WTC11 (cell line): ENCODE measurements around the gene ALDH8A1. TPM values are rescaled to one million over a fixed set of nuclear protein-coding genes. Genes with fewer than 3 reads are reported as not detected.

Experiments used
- ATAC-seq: fragments of 200-7000 bp; cut with Tn5 transposase; 2 replicates; pipeline ENCODE4 v1.10.0; 2021; ENCODE audit warnings: mild to moderate bottlenecking, moderate library complexity
- CTCF ChIA-PET: fragments of 300-600 bp; sonication (Branson Sonifier 250); formaldehyde crosslinking; loops from one replicate; lab custom pipeline; 2021; ENCODE audit warnings: antibody characterized with exemption; lab: Charles Lee
- POLR2A ChIA-PET: fragments of 350-600 bp; sonication (Branson Sonifier 250); formaldehyde crosslinking; loops from one replicate; lab custom pipeline; 2021; ENCODE audit warnings: antibody characterized with exemption; lab: Charles Lee
- DNase-seq: peaks from one replicate; pipeline ENCODE4 v3.0.0; 2021; ENCODE audit warnings: low spot score
- H3K27ac Mint-ChIP-seq: 2 replicates; pipeline ENCODE4 v1.8.0; 2021; ENCODE audit warnings: mixed read lengths
- H3K27me3 Mint-ChIP-seq: 2 replicates; pipeline ENCODE4 v1.8.0; 2021; ENCODE audit warnings: low read depth, mild to moderate bottlenecking, moderate library complexity, mixed read lengths
- H3K36me3 Mint-ChIP-seq: 2 replicates; pipeline ENCODE4 v1.8.0; 2021; ENCODE audit warnings: mixed read lengths
- H3K4me1 Mint-ChIP-seq: 2 replicates; pipeline ENCODE4 v1.8.0; 2022; ENCODE audit warnings: mixed read lengths
- H3K4me3 Mint-ChIP-seq: 2 replicates; pipeline ENCODE4 v1.8.0; 2021; ENCODE audit warnings: mild to moderate bottlenecking, moderate library complexity, mixed read lengths
- H3K9me3 Mint-ChIP-seq: 2 replicates; pipeline ENCODE4 v1.8.0; 2021; ENCODE audit warnings: mixed read lengths
- ATF1 ChIP-seq: sonication (generic); formaldehyde crosslinking; IDR thresholded peaks from 2 replicates; pipeline ENCODE4 v1.8.1; 2023; ENCODE audit warnings: mild to moderate bottlenecking, moderate library complexity, missing genetic modification reagents
- FOXJ3 ChIP-seq: sonication (generic); formaldehyde crosslinking; IDR thresholded peaks from 2 replicates; pipeline ENCODE4 v1.9.0; 2021; ENCODE audit warnings: missing genetic modification reagents, mild to moderate bottlenecking, borderline replicate concordance
- NFE2L1 ChIP-seq: sonication (generic); formaldehyde crosslinking; IDR thresholded peaks from 2 replicates; pipeline ENCODE4 v1.8.1; 2023; ENCODE audit warnings: missing genetic modification reagents
- NR3C1 ChIP-seq: sonication (generic); formaldehyde crosslinking; conservative IDR thresholded peaks from 2 replicates; pipeline ENCODE4 v1.8.1; 2023; ENCODE audit warnings: low read depth, mild to moderate bottlenecking, missing genetic modification reagents
- SMAD3 ChIP-seq: sonication (generic); formaldehyde crosslinking; IDR thresholded peaks from 2 replicates; pipeline ENCODE4 v1.8.0; 2022; ENCODE audit warnings: missing genetic modification reagents, mild to moderate bottlenecking, borderline replicate concordance
- SOX15 ChIP-seq: fragments of 250-450 bp; sonication (Bioruptor Pico); IDR thresholded peaks from 2 replicates; pipeline ENCODE4 v1.9.0; 2021; ENCODE audit warnings: mild to moderate bottlenecking
- TCF7 ChIP-seq: sonication (generic); formaldehyde crosslinking; IDR thresholded peaks from 2 replicates; pipeline ENCODE4 v1.8.0; 2022; ENCODE audit warnings: mild to moderate bottlenecking, low read depth, missing genetic modification reagents, moderate library complexity
- TEAD1 ChIP-seq: sonication (generic); formaldehyde crosslinking; IDR thresholded peaks from 2 replicates; pipeline ENCODE4 v1.8.0; 2022; ENCODE audit warnings: mild to moderate bottlenecking, missing genetic modification reagents
- ZNF219 ChIP-seq: sonication (generic); formaldehyde crosslinking; IDR thresholded peaks from 2 replicates; pipeline ENCODE4 v1.8.0; 2023; ENCODE audit warnings: missing genetic modification reagents, mild to moderate bottlenecking, borderline replicate concordance
- ZNF416 ChIP-seq: fragments of 250-450 bp; sonication (Bioruptor Pico); IDR thresholded peaks from 2 replicates; pipeline ENCODE4 v1.9.0; 2021; ENCODE audit warnings: mild to moderate bottlenecking, inconsistent platforms
- total RNA-seq: library from RNA; stranded (reverse); gene quantifications from 3 replicates; pipeline ENCODE4 v1.2.3, GENCODE V29; 2021
- TF ChIP-seq, protein P1 (sequence below): sonication (generic); formaldehyde crosslinking; IDR thresholded peaks from 2 replicates; pipeline ENCODE4 v1.8.0; 2022; ENCODE audit warnings: missing genetic modification reagents
- TF ChIP-seq, protein P2 (sequence below): sonication (generic); formaldehyde crosslinking; conservative IDR thresholded peaks from 2 replicates; pipeline ENCODE4 v1.8.1; 2022; ENCODE audit warnings: mild to moderate bottlenecking, missing genetic modification reagents
- TF ChIP-seq, protein P3 (sequence below): fragments of 250-450 bp; sonication (Bioruptor Pico); IDR thresholded peaks from 2 replicates; pipeline ENCODE4 v1.9.0; 2021; ENCODE audit warnings: mild to moderate bottlenecking
- TF ChIP-seq, protein P4 (sequence below): fragments of 250-450 bp; sonication (Bioruptor Pico); IDR thresholded peaks from 2 replicates; pipeline ENCODE4 v2.1.2; 2022; ENCODE audit warnings: mild to moderate bottlenecking, moderate library complexity
- TF ChIP-seq, protein P5 (sequence below): sonication (generic); formaldehyde crosslinking; IDR thresholded peaks from 2 replicates; pipeline ENCODE4 v1.8.1; 2022; ENCODE audit warnings: mild to moderate bottlenecking, missing genetic modification reagents, moderate library complexity, borderline replicate concordance

The ALDH8A1 gene
- total RNA-seq, 1 experiment from 2014 or later, result 0.17 TPM

DNA sequence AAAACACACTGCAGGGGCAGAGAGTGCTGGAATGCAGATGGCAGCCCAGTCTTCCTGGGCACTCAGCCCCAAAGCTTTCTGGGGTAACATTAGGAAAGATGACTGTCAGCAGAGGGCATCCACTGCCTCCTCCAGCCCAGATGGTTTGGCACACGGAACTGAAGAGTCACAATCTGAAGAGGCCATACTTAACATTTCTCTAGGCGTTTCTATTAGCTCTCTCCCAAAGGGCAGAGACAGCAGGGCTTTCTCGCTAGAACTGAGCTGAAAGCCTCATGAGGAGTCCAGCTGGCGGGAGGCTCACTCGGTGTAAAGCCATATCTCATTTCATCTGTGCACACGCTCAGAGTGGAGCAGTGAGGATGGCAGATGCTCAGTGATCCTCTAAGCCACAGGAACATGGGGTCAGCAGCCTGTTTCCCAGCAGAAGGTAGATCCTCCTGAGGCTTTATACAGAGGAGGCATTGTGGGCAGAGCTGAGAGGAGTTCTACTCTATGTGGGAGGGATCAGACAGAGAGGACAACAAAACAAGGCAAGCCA, 28.1 kb downstream of the ALDH8A1 start:
- peak; percentile 36 for ATAC-seq
- TF ChIP-seq ZNF416 (CRISPR knock-in tag), result no peak
- peak; percentile 24; the same call in 1 of the 2 replicates for TF ChIP-seq TEAD1
- no peak for TF ChIP-seq FOXJ3
- TF ChIP-seq, all 79 proteins: peak for 1
- Mint-ChIP-seq H3K36me3 (no peaks in the 10 kb centered on the region), H3K9me3 (no peaks in the 10 kb centered on the region), H3K4me1 (peaks cover 8% of the 10 kb centered on the region; the same call in 1 of the 2 replicates), H3K27me3 (no peaks in the 10 kb centered on the region), H3K4me3 (no peak overlapping the region), H3K27ac (no peak overlapping the region; the same call in 1 of the 2 replicates)
- ChIA-PET CTCF (interaction anchor here (1.0 to 1.4 kb wide), 3 partner anchors 19 to 99 kb away, joined by 3 to 6 read pairs (median 3); no protein-coding TSS in a partner anchor), POLR2A (no interaction called here)
- no peak for DNase-seq

DNA sequence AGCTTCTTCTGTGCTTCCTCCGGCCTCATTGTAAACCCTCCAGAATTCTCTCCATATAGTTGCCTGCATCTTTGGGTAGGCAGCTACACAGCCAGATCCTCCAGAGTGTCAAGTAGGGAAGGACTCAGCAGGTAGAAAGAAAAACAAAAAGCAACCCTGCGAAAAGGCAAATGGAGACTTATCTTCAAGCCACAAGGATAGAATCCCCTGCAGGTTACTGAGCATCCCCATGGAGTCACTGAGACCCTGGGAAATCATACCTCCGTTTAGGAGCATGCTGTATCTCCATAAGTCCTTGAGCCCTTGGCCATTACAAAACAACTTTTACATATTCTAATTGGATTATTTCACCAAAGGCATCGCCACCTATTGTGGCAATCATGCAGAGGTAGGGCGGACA, 28.6 kb downstream of the ALDH8A1 start:
- Mint-ChIP-seq H3K4me1 (peaks cover 8% of the 10 kb centered on the region; the same call in 1 of the 2 replicates), H3K27ac (no peak overlapping the region), H3K36me3 (no peaks in the 10 kb centered on the region), H3K9me3 (no peaks in the 10 kb centered on the region)
- DNase-seq (no peak), ATAC-seq (peak; percentile 56)
- CTCF ChIA-PET, result interaction anchor here (1.0 to 1.4 kb wide), 3 partner anchors 20 to 98 kb away, joined by 3 to 6 read pairs (median 3); no protein-coding TSS in a partner anchor
- TF ChIP-seq ZNF219 (CRISPR knock-in tag) (no peak), SMAD3 (CRISPR knock-in tag) (no peak), NFE2L1 (CRISPR knock-in tag) (no peak), ATF1 (CRISPR knock-in tag) (no peak), SOX15 (CRISPR knock-in tag) (no peak), NR3C1 (no peak), FOXJ3 (no peak), TCF7 (CRISPR knock-in tag) (no peak)
- TF ChIP-seq, protein P1, sequence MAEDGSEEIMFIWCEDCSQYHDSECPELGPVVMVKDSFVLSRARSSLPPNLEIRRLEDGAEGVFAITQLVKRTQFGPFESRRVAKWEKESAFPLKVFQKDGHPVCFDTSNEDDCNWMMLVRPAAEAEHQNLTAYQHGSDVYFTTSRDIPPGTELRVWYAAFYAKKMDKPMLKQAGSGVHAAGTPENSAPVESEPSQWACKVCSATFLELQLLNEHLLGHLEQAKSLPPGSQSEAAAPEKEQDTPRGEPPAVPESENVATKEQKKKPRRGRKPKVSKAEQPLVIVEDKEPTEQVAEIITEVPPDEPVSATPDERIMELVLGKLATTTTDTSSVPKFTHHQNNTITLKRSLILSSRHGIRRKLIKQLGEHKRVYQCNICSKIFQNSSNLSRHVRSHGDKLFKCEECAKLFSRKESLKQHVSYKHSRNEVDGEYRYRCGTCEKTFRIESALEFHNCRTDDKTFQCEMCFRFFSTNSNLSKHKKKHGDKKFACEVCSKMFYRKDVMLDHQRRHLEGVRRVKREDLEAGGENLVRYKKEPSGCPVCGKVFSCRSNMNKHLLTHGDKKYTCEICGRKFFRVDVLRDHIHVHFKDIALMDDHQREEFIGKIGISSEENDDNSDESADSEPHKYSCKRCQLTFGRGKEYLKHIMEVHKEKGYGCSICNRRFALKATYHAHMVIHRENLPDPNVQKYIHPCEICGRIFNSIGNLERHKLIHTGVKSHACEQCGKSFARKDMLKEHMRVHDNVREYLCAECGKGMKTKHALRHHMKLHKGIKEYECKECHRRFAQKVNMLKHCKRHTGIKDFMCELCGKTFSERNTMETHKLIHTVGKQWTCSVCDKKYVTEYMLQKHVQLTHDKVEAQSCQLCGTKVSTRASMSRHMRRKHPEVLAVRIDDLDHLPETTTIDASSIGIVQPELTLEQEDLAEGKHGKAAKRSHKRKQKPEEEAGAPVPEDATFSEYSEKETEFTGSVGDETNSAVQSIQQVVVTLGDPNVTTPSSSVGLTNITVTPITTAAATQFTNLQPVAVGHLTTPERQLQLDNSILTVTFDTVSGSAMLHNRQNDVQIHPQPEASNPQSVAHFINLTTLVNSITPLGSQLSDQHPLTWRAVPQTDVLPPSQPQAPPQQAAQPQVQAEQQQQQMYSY, result no peak
- TF ChIP-seq, protein P2, sequence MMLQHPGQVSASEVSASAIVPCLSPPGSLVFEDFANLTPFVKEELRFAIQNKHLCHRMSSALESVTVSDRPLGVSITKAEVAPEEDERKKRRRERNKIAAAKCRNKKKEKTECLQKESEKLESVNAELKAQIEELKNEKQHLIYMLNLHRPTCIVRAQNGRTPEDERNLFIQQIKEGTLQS, result no peak
- TF ChIP-seq, protein P3, sequence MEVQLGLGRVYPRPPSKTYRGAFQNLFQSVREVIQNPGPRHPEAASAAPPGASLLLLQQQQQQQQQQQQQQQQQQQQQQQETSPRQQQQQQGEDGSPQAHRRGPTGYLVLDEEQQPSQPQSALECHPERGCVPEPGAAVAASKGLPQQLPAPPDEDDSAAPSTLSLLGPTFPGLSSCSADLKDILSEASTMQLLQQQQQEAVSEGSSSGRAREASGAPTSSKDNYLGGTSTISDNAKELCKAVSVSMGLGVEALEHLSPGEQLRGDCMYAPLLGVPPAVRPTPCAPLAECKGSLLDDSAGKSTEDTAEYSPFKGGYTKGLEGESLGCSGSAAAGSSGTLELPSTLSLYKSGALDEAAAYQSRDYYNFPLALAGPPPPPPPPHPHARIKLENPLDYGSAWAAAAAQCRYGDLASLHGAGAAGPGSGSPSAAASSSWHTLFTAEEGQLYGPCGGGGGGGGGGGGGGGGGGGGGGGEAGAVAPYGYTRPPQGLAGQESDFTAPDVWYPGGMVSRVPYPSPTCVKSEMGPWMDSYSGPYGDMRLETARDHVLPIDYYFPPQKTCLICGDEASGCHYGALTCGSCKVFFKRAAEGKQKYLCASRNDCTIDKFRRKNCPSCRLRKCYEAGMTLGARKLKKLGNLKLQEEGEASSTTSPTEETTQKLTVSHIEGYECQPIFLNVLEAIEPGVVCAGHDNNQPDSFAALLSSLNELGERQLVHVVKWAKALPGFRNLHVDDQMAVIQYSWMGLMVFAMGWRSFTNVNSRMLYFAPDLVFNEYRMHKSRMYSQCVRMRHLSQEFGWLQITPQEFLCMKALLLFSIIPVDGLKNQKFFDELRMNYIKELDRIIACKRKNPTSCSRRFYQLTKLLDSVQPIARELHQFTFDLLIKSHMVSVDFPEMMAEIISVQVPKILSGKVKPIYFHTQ, result no peak
- TF ChIP-seq, protein P4, sequence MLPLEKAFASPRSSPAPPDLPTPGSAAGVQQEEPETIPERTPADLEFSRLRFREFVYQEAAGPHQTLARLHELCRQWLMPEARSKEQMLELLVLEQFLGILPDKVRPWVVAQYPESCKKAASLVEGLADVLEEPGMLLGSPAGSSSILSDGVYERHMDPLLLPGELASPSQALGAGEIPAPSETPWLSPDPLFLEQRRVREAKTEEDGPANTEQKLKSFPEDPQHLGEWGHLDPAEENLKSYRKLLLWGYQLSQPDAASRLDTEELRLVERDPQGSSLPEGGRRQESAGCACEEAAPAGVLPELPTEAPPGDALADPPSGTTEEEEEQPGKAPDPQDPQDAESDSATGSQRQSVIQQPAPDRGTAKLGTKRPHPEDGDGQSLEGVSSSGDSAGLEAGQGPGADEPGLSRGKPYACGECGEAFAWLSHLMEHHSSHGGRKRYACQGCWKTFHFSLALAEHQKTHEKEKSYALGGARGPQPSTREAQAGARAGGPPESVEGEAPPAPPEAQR (CRISPR knock-in tag), result no peak
- TF ChIP-seq, protein P5, sequence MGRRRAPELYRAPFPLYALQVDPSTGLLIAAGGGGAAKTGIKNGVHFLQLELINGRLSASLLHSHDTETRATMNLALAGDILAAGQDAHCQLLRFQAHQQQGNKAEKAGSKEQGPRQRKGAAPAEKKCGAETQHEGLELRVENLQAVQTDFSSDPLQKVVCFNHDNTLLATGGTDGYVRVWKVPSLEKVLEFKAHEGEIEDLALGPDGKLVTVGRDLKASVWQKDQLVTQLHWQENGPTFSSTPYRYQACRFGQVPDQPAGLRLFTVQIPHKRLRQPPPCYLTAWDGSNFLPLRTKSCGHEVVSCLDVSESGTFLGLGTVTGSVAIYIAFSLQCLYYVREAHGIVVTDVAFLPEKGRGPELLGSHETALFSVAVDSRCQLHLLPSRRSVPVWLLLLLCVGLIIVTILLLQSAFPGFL (CRISPR knock-in tag), result no peak
- TF ChIP-seq, all 79 proteins: peak for 0
- Mint-ChIP-seq H3K4me3 (no peak overlapping the region), H3K27me3 (no peaks in the 10 kb centered on the region)
- POLR2A ChIA-PET, result no interaction called here
